GM19238 (cell line): ENCODE data around the gene EBP.
"Not testable (repeated sequence)": the region's sequence is repeated elsewhere in the genome, so short reads cannot be mapped to it uniquely, and the experiment has no call there.

Source experiments
- DNase-seq: peaks from one replicate; pipeline ENCODE4 v3.0.0; 2011; ENCODE audit warnings: low spot score; ENCODE audit not compliant: insufficient read length

Gene EBP

DNA sequence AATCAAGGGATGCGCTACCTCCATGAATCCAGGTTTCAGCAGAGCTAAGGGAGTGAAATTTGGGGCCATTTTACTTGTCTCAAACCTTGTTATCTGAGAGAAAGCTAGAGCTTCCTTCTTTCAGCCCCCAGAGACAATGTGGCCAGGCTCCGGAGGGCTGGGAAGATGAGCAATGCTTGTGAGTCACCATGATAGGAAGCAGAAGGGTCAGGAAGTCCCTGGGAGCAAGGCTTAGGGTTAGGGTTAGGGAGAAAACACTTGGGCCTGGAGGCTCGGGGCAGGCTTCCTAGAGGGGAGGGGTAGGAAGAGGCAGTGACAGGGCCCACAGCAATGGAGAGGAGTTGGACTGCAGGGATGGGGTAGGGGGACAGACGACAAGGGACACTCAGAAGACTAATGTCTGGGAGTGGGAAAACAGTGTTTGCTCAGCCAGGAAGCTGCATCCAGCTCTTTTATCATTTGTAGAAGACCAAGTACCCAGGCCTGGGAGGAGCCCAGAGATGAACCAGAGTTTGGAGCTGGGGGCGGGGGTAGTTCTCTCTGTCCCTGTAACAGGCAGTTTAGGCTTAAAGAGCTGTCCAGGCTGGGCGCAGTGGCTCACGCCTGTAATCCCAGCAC, 29.2 kb upstream of the EBP start:
- no peak for DNase-seq

DNA sequence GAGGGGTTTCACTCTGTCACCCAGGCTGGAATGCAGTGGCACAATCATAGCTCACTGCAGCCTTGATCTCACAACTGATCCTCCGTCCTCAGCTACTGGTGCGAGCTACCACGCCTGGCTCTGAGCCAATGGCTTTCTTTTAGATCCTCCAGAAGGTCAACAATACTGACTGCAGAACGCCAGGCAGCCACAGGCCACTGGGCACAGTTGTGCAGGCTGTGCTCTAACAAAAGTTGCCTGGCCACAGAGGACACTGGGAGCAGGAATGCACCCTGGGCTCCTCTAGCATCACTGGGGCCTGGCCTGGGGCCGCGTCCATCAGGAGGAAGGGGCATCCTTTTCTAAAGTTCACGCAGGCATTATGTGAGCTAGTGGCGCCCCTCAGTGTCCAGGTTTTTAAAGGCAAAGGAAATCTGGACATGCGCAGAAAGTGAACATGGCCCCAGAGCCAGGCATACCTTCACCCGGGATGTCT, 27.7 kb upstream of the EBP start:
- no peak for DNase-seq

DNA sequence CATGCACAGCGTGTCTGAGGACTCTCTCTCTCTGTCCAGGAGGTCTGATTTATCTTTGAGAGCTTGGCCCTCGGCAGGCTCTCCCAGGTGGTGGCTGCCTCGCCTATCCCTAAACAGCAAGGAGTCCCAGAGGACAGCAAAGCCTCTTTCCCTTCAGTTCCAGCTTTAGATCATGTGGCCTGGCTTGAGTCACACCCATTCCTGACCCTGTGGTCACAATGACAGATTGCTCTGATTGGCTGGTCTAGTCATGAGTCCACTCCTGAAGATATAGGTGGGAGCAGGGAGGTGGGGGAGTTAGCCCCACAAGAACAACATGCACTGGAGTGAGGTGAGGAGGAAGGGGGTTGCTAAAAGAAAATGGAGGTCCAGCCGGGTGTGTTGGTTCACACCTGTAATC, 24.9 kb upstream of the EBP start:
- no peak for DNase-seq

DNA sequence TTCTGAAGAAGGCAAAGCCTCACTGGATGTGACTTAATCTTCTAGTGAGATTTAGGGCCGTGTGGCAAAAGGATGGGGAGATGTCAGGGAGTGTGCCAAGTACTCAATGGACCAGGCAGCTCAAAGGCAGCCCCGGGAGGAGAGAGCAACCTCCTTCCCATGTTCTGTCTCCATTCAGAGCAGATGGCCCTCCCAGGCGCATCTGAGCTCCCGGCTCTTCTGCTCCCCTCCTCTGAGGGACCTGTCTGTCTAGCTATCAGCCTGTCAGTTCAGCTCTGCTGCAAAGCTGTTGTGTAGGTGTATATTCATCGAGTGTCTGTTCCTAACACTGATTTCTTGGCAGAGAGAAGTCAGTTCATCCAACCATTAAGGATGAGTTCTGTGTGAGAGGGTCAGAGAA, 23.7 kb upstream of the EBP start:
- no peak for DNase-seq

DNA sequence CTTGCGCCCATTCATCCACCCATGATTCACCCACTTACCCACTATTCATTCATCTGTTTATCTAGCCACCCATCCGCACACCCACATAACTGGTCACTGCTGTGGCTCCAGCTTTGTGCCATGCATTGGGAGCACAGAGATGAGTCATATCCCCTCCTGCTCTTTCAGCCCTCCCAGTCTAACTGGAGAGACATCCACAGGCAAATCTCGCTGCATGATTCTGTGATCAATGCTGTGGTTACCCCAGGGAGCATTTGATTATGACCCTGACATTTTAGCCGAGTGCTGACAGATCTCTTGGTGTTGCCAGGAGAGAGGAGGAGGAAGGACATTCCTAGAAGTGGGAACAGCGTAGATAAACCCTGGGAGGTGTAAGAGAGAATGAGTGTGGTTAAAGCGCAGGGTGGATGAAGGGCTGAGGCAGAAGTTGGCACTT, 23.2 kb upstream of the EBP start:
- DNase-seq: no peak

DNA sequence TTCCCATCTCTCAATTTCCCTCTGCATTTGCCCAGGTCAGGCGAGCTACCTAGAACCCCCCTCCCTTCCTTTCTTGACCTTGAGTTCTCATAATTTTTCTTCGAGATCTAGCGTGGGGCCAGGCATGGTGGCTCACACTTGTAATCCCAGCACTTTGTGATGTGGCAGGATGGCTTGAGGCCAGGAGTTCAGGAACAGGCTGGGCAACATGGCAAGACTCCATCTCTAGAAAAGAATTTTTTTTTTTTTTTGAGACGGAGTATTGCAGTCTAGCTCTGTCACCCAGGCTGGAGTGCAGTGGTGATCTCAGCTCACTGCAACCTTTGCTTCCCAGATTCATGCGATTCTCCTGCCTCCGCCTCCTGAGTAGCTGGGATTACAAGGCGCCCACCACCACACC, 17.3 kb upstream of the EBP start:
- no peak for DNase-seq

DNA sequence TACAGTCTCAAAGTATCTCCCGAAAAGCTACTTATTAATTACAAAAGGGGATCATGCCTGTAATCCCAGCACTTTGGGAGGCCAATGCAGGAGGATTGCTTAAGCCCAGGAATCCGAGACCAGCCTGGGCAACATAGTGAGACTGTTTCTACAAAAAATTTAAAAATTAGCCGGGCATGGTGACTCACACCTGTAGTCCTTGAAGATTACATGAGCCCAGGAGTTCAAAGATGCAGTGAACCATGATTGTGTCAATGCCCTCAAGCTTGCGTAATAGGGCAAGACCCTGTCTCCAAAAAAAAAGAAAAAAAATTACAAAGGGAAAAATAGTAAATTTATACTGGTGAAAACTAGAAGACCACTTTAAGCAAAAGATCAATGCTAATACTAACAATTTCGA, 16.1 kb upstream of the EBP start:
- DNase-seq: no peak

DNA sequence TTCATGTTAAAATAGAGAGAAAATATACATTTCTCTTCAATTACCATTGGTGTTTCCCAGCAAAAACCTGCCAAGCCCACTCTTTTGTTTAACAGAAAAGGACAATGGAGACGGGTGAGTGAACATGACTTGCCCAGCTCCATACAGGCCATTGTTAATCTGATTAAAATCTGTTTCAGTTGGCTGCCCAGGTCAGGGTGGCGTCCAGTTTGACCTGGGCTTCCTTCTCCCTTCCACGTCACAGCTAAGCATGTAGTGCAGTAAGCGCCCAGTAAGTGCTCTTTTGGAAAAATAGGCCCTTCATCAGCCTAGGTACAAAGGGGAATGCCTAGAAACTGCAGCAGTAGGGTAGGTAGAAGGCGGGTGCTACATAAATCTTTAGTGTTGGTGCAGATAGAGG, 14.4 kb upstream of the EBP start:
- no peak for DNase-seq

DNA sequence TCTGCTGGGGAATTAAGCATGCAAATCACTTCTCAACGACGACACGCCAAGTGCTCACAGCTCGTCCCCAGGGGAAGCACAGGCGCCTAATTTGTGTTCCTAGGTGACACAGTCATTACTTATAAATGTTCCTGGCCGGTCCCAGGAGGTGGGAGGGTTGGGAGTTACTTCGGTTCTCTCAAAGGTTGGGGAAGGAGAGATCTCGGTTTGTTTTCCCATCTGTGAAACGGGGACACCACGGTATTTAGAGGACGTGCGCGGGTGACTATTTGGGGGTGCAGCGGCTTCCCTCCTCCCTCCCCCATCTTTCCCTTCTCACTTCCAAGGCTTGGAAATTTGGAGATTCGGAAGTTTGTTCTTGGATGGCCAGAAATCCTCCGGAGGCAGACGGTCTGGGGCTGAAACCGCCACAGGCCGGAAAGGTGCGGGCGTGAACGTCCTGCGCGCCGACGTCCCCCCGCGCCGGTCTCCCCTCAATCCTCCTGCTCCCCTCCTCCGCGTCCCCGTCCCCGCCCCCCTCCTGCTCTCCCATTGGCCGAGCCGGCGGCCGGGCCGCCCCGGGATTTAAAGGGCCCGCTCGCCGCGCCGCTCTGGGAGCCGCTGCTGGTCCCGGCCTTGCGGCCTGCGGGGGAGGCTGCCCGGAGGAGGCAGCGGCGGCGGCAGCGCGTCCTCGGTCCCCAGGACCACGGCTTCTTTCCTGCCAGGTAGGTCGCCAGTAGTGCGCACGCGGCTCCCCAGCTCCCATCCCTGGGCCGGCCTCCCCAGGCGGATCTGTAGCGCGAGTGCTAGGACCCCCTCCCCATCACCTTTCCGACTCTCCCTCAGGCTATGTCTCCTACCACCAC, 13.0 kb upstream of the EBP start, which contains the start of gene PORCN:
TSS of gene PORCN (plus strand) at position 593 of the 845 bp plus-strand sequence. CDS start 829 bp downstream, outside the sequence.
- peak; percentile 91 for DNase-seq

DNA sequence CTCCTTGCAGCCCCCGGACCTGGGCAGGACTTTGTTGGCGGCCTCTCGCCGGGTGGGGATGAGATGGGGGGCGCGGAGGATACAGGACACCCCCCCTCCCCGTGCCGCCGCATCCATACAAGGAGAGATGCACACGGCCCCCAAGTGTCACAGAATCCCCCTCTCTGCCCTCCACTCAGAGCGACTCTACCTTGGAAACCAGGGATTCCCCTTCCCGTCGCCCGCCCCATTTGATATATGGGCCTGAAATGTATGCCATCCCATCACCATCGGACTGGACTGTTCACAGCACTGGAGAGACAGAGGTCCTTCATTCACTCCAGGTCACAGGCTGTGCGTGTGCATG, 12.4 kb upstream of the EBP start:
- no peak for DNase-seq

DNA sequence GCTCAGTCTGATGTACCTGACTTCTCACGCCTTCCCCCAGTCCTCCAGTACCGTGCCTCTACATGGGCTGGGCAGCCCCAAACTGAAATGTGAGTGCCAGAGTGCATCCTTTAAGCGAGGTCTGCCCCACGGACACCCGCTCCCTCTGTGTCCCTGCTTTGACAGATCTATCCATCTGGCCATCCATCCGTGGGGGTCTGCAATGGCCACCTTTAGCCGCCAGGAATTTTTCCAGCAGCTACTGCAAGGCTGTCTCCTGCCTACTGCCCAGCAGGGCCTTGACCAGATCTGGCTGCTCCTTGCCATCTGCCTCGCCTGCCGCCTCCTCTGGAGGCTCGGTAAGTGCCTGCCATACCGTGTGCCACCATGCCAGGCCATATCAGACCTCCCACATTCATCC, 12.0 kb upstream of the EBP start:
- no peak for DNase-seq

DNA sequence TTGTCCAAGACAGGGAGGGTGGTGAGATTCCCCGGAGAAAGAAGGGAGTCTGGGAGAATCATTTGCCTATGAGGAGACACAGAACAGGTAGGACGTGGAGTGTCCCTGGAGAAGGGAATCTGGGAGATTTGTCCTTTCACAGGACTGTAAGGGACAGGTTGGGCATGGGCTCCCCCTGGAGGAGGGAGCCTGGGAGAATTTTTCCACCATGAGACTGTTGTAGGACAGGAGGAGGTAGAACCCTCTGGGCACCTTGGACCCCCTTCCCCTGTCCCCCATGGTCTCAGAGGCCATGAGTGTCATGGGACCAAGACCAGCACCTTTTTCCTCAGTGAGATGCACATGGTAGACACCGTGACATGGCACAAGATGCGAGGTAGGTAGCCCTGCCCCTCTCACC, 10.0 kb upstream of the EBP start:
- no peak for DNase-seq

DNA sequence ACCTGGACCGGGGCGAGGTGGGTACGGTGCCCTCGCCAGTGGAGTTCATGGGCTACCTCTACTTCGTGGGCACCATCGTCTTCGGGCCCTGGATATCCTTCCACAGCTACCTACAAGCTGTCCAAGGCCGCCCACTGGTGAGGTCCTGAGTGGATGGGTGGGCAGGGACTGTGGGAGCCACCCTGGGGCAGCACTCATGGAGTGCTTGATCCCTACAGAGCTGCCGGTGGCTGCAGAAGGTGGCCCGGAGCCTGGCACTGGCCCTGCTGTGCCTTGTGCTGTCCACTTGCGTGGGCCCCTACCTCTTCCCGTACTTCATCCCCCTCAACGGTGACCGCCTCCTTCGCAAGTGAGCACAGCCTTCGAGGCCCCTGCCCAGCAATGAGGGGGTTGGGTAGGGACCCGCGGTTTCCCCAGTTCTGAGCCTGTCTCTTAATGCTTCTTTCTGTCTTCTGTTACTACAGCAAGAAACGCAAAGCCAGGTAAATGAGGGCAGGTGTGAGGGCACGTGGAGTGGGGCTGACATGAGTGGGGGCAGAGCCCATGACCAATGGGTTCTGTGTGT, 9.2 kb upstream of the EBP start:
- DNase-seq: no peak

DNA sequence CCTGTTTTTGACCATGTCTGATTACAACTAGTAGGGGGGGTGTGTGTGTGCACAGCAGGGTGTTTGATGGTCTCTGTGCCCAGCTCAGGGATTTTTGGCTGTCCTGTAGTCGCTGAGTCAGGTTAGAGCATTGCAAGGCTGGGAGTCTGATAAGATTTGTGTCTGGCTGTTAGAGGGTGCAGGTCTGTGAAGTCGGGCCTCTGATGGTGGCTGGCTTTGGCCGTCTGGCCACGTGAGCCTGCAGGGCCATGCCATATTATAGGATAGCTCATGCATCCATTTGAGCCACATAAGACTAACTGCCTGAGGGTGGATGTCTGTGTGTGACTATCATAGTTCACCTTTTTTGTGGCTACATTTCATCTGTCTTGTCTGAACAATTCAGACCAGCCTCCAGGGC, 7.9 kb upstream of the EBP start:
- no peak for DNase-seq

DNA sequence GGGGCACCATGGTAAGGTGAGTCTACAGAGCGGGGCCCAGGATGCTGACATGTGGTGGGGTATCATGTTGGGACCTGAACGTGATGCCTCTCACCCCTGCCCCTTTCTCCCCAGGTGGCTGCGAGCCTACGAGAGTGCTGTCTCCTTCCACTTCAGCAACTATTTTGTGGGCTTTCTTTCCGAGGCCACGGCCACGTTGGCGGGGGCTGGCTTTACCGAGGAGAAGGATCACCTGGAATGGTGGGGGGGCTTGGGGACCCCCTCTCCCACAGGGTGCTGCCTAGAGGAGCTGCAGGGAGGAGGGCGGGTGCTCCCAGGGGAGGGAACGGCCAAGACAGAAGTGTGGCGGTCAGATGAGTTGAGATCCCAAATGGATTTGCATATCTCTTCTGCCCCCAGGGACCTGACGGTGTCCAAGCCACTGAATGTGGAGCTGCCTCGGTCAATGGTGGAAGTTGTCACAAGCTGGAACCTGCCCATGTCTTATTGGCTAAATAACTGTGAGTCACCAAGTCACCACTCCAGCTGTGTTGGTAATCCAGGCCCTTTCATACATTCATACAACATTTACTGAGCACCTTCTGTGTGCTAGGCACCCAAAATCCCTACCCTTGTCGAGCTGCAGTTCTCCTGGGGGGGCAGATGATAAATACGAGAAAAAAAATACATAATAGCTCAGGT, 7.3 kb upstream of the EBP start:
- DNase-seq: no peak

DNA sequence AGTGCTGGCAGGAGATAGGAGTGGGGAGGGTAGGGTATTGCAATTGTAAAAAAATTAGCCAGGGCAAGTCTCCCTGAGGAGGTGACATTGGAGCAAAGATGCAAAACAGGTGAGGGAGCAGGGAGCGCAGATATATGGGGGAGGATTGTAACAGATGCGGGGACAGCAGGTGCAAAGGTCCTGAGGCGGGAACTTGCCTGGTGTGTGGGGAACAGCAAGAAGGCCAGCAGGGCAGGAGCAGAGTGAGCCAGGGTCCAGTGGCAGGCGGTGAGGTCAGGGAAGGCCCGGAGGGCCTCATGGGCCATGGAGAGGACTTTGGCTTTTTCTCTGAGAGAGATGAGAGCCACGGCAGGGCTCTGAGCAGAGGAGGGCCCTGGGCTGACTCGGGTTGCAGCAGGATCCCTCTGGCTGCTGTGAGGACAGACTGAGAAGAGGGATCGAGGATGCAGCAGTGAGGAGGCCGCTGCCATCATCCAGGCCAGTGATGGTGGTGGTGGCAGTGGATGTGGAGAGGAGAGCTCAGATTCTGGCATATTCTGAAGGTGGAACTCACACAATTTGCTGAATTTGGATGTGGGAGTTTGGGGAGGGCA, 6.6 kb upstream of the EBP start:
- DNase-seq: no peak

DNA sequence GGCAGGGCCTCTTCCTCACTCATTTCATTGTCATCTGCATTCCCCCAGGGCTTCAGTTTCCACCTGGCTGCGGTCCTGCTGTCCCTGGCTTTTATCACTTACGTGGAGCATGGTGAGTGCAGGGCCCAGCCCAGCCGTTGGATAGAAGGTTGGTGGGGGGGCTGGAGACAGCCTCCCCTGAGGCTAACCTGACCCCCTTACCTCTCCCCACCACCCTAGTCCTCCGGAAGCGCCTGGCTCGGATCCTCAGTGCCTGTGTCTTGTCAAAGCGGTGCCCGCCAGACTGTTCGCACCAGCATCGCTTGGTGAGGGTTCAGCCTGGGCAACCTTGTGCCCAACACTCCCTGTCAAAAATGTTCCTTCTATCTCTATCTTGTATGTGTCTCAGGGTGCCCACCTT, 5.8 kb upstream of the EBP start:
- no peak for DNase-seq

DNA sequence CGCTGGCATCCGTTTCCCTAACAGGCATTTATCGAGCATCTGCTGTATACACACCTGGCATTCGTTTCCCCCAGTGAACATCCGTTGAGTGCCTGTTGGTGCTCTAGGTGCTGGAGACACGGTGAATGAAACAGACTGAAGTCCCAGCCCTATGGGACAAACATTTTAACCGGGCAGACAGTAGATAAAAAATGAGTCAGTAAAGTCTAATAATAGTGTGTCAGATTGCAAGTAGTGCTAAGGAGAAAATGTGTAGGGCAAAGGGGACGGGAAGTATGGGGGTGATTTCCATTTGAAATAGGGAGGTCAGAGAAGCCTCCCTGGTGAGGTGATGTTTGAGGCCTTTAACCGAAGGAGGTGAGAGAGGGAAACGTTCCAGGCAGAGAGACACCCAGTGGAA, 5.3 kb upstream of the EBP start:
- no peak for DNase-seq

DNA sequence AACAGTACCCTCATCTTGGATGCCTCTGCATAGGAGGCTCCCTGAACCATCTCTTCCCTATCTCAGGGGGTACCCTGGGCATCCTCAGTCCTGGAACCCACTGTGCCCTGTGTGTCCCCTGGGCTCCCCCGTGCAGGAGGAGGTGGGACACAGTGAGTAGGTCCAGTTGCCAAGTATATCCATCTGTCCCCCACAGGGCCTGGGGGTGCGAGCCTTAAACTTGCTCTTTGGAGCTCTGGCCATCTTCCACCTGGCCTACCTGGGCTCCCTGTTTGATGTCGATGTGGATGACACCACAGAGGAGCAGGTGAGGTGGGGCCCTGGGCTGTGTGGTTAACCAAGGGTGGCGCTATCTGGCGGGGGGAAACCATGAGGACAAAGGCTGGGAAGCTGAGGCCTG, 4.6 kb upstream of the EBP start:
- no peak for DNase-seq

DNA sequence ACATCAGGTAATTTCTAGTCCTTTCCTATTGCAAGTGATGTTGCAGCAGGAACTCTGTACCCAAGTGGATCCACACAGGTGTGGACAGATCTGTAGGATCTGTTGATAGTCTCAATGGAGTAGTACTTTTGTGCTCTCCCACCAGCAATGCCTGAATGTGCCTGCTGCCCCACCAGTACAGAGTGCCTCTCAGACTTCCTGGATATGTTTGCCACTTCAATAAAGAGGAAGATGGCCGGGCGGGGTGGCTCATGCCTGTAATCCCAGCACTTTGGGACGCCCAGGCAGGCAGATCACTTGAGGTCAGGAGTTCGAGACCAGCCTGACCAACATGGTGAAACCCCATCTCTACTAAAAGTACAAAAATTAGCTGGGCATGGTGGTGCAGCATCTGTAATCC, 2.1 kb upstream of the EBP start:
- DNase-seq: not testable (repeated sequence)

DNA sequence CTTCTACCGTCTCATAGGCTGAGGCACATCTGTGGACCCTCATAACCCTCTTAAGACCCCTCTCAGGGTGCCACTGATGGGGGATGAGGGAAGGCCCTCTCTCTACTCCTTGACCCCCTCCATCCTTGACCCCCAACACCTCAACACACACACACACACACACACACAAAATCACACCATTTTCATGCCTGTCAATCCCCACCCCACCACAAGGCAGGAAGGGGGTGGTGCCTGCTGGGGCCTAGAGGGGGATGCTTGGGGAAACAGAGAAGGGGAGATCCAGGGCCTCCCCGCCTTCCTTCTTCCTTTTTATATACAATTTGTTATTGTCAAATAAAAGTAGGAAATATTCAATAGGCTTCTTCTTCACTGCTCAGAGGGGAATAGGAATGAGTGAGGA, 1.2 kb upstream of the EBP start:
- DNase-seq: no peak

DNA sequence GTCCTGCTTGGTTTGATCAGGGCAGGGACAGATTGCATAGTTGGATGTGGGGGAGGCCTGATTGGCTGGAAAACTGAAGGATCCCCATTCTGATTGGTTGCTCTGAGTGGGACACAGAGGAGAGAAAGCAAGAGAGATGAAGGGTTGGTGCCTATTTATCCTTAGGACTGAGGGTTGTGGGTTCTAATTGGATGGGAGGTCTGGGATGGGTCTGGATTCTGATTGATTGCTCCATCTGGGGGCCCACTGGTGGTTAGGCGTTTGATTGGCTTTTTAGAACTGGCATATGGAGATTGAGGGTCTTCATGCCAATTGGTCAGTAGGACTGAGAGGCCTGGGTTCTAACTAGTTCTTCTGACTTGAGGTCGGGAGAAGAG, 644 bp upstream of the EBP start:
- DNase-seq: no peak
